ENCODE measurements around the gene ACAA1.
"Not testable (repeated sequence)": the region's sequence is repeated elsewhere in the genome, so short reads cannot be mapped to it uniquely, and the experiment has no call there.

ACAA1 gene

GRCh38 chr3:38084334-38085310 is 52.3 kb downstream of the ACAA1 start:
- no peak for DNase-seq (ENCODE audit: low read depth)
- no peak overlapping the region for H3K4me3 ChIP-seq (ENCODE audit: low read length)
- no peak for TF ChIP-seq CTCF (IDR thresholded peaks at IDR 0.05; ENCODE audit: insufficient read depth, low read depth, low read length, missing control alignments)

- TF ChIP-seq CTCF (IDR thresholded peaks at IDR 0.05; ENCODE audit: insufficient read depth, low read depth, low read length, missing control alignments), result no peak
- no peak overlapping the region for H3K4me3 ChIP-seq (ENCODE audit: low read length)
- DNase-seq (ENCODE audit: low read depth), result no peak
These were observed 53.0 kb downstream of the ACAA1 start for GRCh38 chr3:38083871-38084333.

- not testable (repeated sequence) for H3K4me3 ChIP-seq (ENCODE audit: low read length); DNase-seq (ENCODE audit: low read depth)
These were observed 53.7 kb downstream of the ACAA1 start for GRCh38 chr3:38083254-38083653.

GRCh38 chr3:38082296-38082695 is 54.6 kb downstream of the ACAA1 start:
- H3K4me3 ChIP-seq (ENCODE audit: low read length); DNase-seq (ENCODE audit: low read depth): not testable (repeated sequence)

- not testable (repeated sequence) for DNase-seq (ENCODE audit: low read depth); H3K4me3 ChIP-seq (ENCODE audit: low read length)
These were observed 59.9 kb downstream of the ACAA1 start for GRCh38 chr3:38077073-38077472.

Measured in epithelial cell of esophagus (primary cell).